NT2/D1 (cell line): ENCODE results near the gene TPSAB1.

Experiments used
- DNase-seq: peaks from one replicate; pipeline ENCODE4 v3.0.0-alpha.2; 2011; ENCODE audit warnings: low read depth, low spot score
- H3K27me3 ChIP-seq: 2 replicates; pipeline ENCODE4 v1.6.0; 2011; ENCODE audit warnings: mild to moderate bottlenecking; ENCODE audit not compliant: insufficient read length, insufficient read depth
- H3K36me3 ChIP-seq: 2 replicates; pipeline ENCODE4 v1.6.1; 2011; ENCODE audit warnings: mild to moderate bottlenecking, low read length, mixed read lengths; ENCODE audit not compliant: insufficient read depth, insufficient read length
- H3K4me1 ChIP-seq: 2 replicates; pipeline ENCODE4 v1.5.1; 2011; ENCODE audit not compliant: insufficient read depth, insufficient read length
- H3K4me3 ChIP-seq: 2 replicates; pipeline ENCODE4 v1.5.1; 2011; ENCODE audit warnings: low read depth; ENCODE audit not compliant: insufficient read length
- H3K9ac ChIP-seq: 2 replicates; pipeline ENCODE4 v1.6.0; 2011; ENCODE audit warnings: low read depth; ENCODE audit not compliant: insufficient read length
- H3K9me3 ChIP-seq: 2 replicates; pipeline ENCODE4 v1.5.1; 2011; ENCODE audit warnings: mild to moderate bottlenecking, low read length; ENCODE audit not compliant: insufficient read depth
- SUZ12 ChIP-seq: IDR thresholded peaks from 2 replicates; pipeline ENCODE4 v1.6.1; 2011; ENCODE audit not compliant: insufficient read length, insufficient read depth; ENCODE audit errors: extremely low read depth
- YY1 ChIP-seq: IDR thresholded peaks from 2 replicates; pipeline ENCODE4 v1.6.1; 2011; ENCODE audit not compliant: insufficient read length, insufficient read depth
- ZNF274 ChIP-seq: IDR thresholded peaks from 2 replicates; pipeline ENCODE4 v1.6.1; 2011; ENCODE audit warnings: mild to moderate bottlenecking, low read depth, low read length

Gene TPSAB1

GRCh38 chr16:1202274-1202673 is 38.2 kb upstream of the TPSAB1 start:
- TF ChIP-seq ZNF274 = no peak
- TF ChIP-seq YY1 = no peak
- no peak for TF ChIP-seq SUZ12
- Histone ChIP-seq H3K9me3 (no peaks in the 10 kb centered on the region), H3K4me1 (peaks cover 1% of the 10 kb centered on the region), H3K36me3 (peaks cover 66% of the 10 kb centered on the region), H3K9ac (no peak overlapping the region), H3K4me3 (no peak overlapping the region), H3K27me3 (no peaks in the 10 kb centered on the region)
- DNase-seq = no peak

GRCh38 chr16:1204933-1205332 is 35.6 kb upstream of the TPSAB1 start:
- H3K4me3 ChIP-seq = no peak overlapping the region
- TF ChIP-seq YY1 (no peak), ZNF274 (no peak), SUZ12 (no peak)

GRCh38 chr16:1206326-1206725 is 34.2 kb upstream of the TPSAB1 start:
- DNase-seq = no peak
- H3K9me3 ChIP-seq = no peaks in the 10 kb centered on the region
- H3K27me3 ChIP-seq = no peaks in the 10 kb centered on the region
- no peak overlapping the region for H3K9ac ChIP-seq
- no peak for TF ChIP-seq YY1
- no peak for TF ChIP-seq SUZ12
- TF ChIP-seq ZNF274 = no peak
- H3K4me3 ChIP-seq = no peak overlapping the region
- H3K36me3 ChIP-seq = peaks cover 88% of the 10 kb centered on the region
- peaks cover 1% of the 10 kb centered on the region for H3K4me1 ChIP-seq

More at GRCh38 chr16:1204933-1205332, 35.6 kb upstream of the TPSAB1 start:
- Histone ChIP-seq H3K36me3 (peaks cover 88% of the 10 kb centered on the region), H3K27me3 (no peaks in the 10 kb centered on the region), H3K9ac (no peak overlapping the region), H3K4me1 (peaks cover 1% of the 10 kb centered on the region), H3K9me3 (no peaks in the 10 kb centered on the region)
- DNase-seq = no peak

- H3K9ac ChIP-seq = no peak overlapping the region
- H3K36me3 ChIP-seq = peaks cover 88% of the 10 kb centered on the region
- no peaks in the 10 kb centered on the region for H3K27me3 ChIP-seq
- no peak for DNase-seq
- no peak overlapping the region for H3K4me3 ChIP-seq
- no peaks in the 10 kb centered on the region for H3K9me3 ChIP-seq
- no peak for TF ChIP-seq SUZ12
- TF ChIP-seq YY1 = no peak
- TF ChIP-seq ZNF274 = no peak
- peaks cover 1% of the 10 kb centered on the region for H3K4me1 ChIP-seq
These were observed 33.7 kb upstream of the TPSAB1 start for GRCh38 chr16:1206786-1207185.

GRCh38 chr16:1208239-1208830 is 32.2 kb upstream of the TPSAB1 start:
- H3K9ac ChIP-seq = no peak overlapping the region
- H3K4me3 ChIP-seq = no peak overlapping the region
- DNase-seq = no peak
- H3K27me3 ChIP-seq = no peaks in the 10 kb centered on the region
- H3K36me3 ChIP-seq = peaks cover 90% of the 10 kb centered on the region
- TF ChIP-seq YY1 = no peak
- TF ChIP-seq ZNF274 = no peak
- no peak for TF ChIP-seq SUZ12
- H3K4me1 ChIP-seq = peaks cover 1% of the 10 kb centered on the region
- no peaks in the 10 kb centered on the region for H3K9me3 ChIP-seq

GRCh38 chr16:1209081-1209480 is 31.4 kb upstream of the TPSAB1 start:
- no peak for TF ChIP-seq ZNF274
- TF ChIP-seq YY1 = no peak
- TF ChIP-seq SUZ12 = no peak
- no peak for DNase-seq
- no peaks in the 10 kb centered on the region for H3K27me3 ChIP-seq
- peaks cover 87% of the 10 kb centered on the region for H3K36me3 ChIP-seq
- no peak overlapping the region for H3K9ac ChIP-seq
- H3K4me1 ChIP-seq = peaks cover 1% of the 10 kb centered on the region
- no peak overlapping the region for H3K4me3 ChIP-seq
- H3K9me3 ChIP-seq = no peaks in the 10 kb centered on the region

- no peak for DNase-seq
- no peak for TF ChIP-seq SUZ12
- no peak overlapping the region for H3K9ac ChIP-seq
These were observed 30.0 kb upstream of the TPSAB1 start for GRCh38 chr16:1210461-1210860.

More at GRCh38 chr16:1210461-1210860, 30.0 kb upstream of the TPSAB1 start:
- H3K9me3 ChIP-seq = no peaks in the 10 kb centered on the region
- no peaks in the 10 kb centered on the region for H3K27me3 ChIP-seq
- H3K36me3 ChIP-seq = peaks cover 89% of the 10 kb centered on the region
- no peaks in the 10 kb centered on the region for H3K4me1 ChIP-seq
- H3K4me3 ChIP-seq = no peak overlapping the region
